AML-193 (cell line): ENCODE measurements around the gene KLHL41.
"Not testable (repeated sequence)": the region's sequence is repeated elsewhere in the genome, so short reads cannot be mapped to it uniquely, and the experiment has no call there.

Experiments used
- DNase-seq, 2 experiments: peaks; one replicate each; lab custom pipeline; 2025; lab: John Stamatoyannopoulos, UW

The KLHL41 gene

DNA sequence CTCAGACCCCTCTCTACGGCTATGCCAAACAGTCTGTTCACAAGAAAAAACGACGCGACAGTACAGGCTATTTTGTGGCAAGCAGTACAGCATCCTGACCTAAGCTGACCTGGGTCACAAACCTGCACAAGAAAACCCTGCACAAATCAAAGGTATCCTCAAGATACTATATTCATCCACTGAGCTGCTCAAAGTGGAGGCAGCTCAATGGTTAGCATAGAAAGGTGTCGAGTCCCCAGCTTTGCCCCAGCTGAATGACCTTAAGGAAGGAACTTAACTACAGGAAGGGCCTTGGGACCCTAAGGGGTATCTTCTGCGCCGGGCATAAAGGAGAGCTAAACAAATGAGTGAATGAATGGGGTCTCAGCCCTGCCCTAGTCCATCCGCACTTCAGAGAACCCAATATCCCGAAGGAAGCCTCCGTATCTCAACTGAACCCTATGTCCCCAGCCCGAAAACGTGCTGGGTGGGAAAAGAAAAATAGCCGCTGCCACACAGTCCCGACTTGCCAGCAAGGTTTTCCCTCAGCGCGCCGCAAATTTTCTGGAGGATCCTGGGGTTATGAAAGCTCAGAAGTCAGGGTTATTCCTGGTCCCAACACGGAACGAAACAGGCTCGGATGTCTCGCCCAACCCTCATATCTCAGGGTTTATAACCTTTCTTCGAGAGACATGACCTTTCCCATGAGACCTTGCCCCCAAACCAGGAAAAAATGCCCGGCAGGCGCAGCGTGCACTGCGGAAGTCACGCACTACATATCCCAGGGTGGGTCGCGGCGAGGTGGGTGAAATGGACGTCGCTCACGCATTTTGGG lies 63.9 kb downstream of the KLHL41 start, which contains the start of gene FASTKD1:
Gene FASTKD1, minus strand, starts transcription at position 706 of the 814 bp plus-strand sequence. CDS start 1,836 bp downstream, outside the sequence.
- DNase-seq, result peak; percentile 88 to 93

DNA sequence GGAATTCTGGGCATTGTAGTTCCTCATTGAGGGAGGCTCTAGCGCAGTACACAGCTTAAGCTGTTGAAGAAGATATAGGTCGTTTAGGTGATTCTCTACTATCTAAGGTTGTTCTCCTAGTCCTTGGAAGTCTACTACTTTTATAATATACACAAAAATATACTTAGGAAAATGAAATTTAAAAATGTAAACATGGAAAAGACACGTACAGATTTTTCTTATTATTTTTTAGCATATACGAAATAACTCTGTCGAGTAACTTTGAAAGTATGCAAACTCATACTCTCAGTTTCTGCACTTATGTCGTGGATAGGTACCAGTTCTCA lies 64.4 kb downstream of the KLHL41 start:
- no peak for DNase-seq

DNA sequence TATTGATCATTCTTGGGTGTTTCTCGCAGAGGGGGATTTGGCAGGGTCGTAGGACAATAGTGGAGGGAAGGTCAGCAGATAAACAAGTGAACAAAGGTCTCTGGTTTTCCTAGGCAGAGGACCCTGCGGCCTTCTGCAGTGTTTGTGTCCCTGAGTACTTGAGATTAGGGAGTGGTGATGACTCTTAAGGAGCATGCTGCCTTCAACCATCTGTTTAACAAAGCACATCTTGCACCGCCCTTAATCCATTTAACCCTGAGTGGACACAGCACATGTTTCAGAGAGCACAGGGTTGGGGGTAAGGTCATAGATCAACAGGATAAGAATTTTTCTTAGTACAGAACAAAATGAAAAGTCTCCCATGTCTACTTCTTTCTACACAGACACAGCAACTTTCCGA lies 65.0 kb downstream of the KLHL41 start:
- DNase-seq, result not testable (repeated sequence)

DNA sequence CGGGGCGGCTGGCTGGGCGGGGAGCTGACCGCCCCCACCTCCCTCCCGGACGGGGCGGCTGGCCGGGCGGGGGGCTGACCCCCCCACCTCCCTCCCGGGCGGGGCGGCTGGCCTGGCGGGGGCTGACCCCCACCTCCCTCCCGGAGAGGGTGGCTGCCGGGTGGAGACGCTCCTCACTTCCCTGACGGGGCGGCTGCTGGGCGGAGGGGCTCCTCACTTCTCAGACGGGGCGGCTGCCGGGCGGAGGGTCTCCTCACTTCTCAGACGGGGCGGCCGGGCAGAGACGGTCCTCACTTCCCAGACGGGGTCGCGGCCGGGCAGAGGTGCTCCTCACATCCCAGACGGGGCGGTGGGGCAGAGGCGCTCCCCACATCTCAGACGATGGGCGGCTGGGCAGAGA lies 65.8 kb downstream of the KLHL41 start:
- DNase-seq, result not testable (repeated sequence)
